GM18502 (cell line): ENCODE results near the gene CTNNA3.

Source experiments
- ATAC-seq: cut with Tn5 transposase; IDR thresholded peaks from one replicate; pipeline ENCODE4 v1.9.1; 2021; ENCODE audit warnings: mild to moderate bottlenecking; ENCODE audit not compliant: unreplicated experiment, poor library complexity

Gene CTNNA3

DNA sequence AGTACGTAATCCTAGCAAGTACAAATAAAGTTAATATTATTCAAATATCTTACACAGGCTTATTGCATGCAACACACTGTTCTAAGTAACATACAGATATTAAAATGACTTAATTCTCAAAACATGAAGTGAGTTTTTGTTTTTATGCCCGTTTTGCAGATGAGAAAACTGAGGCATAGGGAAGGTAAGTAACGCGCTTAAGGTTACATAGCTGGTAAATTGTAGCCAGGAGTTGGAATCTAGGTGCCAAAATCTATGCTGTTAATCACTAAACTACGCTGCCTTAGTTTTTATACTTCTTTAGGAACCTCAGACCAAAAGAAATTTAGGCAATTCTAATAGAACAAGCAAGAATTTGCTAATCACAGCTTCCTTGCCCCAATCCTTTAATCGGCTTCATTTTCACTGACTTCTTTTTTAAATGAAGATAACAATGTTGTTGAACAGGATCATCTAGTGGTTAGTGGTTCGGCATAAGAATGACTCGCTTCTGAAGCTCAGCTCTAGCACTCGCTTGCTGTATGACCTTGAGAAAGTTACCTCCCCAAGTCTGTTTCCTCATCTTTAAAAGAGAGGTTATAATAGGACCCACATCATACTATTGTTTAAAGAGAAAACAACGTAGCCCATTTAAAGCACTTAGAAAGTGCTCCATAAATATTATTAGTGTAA lies 771.2 kb downstream of the CTNNA3 start:
- ATAC-seq, result no peak

DNA sequence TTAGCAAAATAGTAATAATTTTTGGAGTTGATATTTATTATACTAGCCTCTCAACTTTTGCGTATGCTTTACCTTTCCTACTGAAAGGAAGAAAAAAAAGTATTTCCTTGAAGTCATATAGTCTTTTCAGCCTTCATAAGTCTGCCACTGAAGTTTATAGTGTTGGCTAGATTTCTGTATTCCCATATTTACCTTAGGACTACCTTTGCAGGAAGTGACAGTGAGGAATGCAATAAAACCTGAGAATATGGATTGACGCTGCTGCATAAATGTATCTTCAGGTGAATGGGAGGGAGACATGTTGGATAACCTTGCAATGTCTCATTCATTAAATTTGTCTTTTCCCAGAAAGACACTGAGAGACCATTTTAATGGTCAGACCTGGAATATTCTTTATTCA lies 776.7 kb downstream of the CTNNA3 start:
- ATAC-seq, result no peak

DNA sequence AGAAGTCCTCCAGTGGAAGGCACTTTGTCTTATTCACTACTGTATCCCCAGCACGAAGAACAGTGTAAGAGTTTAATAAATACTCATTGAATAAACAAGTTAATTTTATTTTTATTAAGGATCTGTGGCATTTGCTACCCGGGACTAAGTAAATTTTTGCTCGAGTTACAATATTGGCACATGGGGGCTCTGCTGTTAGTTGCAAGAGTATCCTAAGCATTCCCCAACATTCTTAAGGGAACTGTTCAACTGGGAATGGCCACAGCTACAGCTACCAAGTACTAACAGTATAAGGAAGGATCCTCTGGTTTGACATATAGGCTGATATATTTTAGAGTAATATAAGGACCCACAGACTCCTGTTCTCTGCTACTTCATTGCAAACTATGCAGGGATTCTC lies 778.9 kb downstream of the CTNNA3 start:
- ATAC-seq, result no peak

DNA sequence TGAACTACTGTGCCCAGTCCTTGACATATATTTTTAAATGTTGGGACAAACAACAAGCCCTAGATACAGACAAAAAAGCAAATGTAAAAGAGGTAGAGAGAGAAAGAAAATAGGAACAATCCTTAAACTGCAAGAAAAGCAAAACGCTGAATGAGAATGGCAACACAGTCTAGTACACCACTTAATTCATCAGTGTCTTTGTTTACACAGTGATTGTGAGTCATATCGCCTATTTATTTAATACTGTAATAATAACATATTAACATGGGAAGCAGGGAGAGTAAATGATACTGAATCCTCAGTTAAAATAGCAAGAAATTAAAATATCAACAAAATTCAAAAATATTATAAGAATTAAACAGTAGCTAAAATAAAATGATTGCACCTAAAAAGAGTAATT lies 780.0 kb downstream of the CTNNA3 start:
- ATAC-seq, result no peak

DNA sequence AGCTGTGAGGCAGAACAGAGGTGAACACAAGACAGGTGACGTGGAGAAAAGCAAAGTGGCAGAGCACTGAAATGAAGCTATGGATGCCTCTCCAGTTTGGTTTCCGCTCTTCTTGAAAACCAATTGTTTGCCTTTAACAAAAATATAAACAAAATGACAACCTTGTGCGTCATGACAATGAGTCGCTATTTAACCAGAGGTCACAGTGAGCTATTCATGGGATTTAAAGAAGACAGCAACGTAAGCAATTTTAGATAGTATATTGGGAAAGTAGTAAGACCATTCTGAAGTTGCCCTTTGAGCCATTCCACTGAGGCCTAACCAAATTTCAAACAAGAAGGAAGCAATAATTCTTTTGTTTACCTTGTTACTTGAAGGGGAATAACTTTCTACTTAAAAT lies 785.3 kb downstream of the CTNNA3 start:
- no peak for ATAC-seq

DNA sequence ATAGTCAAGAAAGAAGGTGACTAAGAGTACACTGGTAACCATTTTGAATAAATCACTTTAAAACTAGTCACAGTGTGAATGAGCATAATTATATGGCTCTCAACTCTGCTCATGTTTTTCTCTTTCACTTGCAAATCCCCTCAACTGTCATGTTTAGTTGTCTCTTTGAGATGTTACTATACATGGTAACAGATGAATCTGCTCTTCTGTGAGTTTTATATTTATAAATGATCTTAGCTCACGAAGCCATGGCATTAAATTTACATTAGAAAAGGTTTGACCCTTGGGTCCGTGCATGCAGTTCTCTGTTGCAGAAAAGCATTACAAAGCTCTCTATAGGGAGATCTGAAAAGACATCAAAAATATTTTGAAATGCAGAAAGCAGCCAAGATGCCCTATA lies 803.1 kb downstream of the CTNNA3 start:
- no peak for ATAC-seq

DNA sequence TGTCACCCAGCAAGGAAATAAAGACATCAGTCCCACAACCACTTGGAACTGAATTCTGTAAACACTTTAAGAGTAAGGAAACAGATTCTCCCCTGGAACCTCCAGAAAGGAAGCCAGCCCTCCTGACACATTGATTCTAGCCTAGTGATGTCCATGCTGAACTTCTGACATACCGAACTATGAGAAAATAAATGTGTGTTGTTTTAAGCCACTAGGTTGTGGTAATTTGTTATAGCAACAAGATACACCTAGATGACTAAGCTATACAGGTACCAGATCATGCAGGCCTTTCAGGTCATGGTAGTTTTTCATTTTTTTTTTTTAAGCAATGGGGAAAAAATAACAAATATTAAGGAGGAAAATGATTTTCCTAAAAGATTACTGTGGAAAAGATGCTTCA lies 807.8 kb downstream of the CTNNA3 start:
- no peak for ATAC-seq

DNA sequence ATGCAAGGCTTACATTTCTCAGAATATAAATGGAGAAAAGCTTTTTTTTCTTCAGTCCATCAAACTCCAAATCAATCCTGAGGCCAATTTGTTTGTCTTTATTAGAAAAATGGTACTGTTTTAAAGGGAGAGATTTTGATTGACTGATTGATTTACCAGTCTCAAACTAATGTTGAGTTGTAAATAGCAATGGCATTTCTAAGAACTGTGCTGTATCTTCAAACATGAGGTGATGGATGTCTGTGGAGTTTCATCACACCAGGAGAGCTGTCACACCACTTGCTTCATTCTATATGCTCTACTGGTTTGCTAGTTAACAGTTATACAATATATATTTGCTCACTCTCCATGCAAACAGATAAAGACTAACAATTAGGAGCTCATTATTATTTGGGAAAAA lies 809.1 kb downstream of the CTNNA3 start:
- ATAC-seq, result no peak

DNA sequence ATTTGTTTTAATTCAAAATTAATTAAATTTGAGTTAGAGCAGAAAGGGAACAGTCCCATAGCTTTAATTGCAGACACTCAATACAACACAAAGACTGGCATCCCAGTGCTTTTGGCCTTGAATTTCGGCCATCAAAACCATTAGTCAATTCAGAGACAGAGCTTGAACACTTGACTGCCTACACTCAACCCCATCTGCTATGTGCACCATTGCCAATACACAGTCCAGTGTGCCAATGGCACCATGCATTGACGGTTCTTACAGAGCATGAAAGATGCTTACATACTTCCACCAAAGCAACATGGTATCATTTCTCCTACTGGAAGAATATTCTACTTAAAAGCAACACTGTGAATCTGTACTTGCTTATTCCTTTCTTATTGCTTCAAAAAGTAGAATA lies 813.7 kb downstream of the CTNNA3 start:
- no peak for ATAC-seq

DNA sequence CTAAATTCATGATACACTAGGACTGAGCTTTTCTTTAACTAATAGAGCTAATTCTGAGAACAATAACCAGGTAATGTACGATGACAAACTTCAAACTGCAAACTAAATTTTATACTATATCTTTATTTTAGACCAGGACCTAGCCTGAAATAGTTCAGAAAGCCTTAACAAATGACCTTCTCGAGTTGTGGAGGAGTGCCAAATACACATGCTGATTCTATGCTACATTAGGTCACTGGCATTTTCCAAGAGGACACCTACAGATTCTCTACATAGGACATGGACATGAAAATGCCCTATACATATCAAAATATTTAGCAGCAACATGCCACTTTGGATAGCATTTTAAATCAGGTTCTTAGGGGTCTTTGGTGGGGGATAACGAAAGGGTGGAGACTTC lies 814.2 kb downstream of the CTNNA3 start:
- no peak for ATAC-seq

DNA sequence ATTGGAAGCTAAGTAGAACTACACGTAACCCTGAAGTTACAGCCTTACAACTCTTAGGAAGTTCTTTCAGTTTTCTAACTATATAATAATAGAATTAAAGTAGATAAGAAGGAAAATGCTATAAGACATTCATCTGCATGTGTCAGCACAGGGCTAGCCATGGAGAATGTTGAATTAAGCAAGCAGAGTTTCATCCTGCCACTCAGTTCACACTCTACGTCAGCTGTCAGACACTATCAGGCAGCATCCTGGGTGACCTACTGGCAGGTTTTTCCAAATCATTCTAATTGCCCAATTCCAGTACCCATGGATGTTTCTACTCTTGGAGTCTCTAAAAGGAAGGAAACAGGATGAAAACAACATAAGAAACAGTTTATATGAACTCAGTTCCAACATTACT lies 815.2 kb downstream of the CTNNA3 start:
- no peak for ATAC-seq

DNA sequence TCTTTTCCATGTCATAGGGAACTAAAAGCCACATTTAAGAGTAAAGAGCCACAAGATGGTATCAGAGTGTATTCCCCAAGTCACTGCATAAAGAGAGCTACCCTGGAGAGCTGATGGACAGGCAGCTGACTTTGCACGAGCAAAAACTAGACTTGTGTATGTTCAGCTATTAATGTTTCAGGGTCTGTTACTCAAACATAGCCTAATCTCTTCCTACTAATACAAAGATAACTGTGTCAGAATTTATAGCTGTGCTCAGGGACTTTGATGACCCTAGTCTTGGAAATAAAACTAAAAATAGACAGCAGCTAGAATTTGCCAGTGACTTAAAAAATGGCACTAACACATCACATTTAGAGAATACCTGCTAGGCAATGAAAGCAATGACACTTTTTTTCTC lies 815.7 kb downstream of the CTNNA3 start:
- ATAC-seq, result no peak

DNA sequence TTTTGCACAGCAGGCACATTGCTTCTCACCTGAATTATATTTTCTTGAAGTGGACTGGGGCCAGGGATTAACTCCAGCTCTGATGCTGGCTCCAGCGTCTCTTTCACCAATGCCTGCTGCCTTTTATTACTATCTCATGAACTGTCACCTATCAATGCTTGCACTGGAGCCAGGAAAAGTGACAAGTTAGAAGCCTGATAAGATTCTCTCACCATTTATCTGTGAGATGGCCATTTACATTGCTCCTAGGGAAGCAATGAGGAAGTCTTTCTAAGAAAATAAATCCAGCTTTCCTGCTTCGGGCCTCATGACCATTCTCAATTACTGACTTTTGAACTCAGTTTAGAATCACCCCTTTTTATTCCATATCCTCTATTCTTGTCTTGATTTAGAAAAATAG lies 818.6 kb downstream of the CTNNA3 start:
- no peak for ATAC-seq

DNA sequence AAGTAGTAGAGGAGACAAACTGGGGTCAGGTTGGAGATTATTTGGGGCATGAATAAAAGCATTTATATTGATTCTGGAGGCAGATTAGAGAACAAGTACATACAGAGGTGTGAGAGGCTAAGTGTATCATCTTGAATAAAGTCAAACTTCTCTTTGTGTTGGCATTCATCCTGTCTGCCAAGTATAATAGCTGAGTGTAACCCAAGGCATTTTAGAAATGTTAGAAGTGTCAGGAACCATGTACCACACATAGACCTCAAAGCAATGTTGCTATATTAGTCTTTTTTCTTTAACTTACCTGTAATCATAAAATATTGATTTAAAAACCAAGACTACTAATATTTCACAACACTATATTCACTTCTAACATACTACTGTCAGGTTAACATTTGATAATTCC lies 826.4 kb downstream of the CTNNA3 start:
- no peak for ATAC-seq

DNA sequence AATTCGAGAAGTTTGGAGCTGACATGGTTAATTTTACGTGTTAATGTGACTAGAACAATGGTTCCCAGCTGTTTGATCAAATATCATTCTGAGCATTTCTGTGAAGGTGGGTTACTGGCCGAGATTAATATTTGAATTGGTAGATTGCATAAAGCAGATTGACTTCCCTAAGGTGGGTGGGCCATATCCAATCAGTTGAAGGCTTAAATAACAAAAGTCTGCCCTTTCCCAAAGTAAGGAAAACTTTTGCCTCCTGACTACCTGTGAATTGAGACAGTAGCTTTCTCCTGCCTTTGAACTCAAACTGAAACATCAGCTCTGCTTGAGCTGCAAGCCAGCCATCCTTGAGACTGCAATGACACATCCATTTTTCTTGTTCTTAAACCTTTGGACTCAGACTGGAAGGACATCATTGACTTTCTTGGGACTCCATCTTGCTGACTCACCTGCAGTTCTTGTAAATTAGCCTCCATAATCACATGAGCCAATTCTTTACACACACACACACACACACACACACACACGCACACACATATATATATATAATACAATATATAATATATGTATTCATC lies 833.2 kb downstream of the CTNNA3 start:
- ATAC-seq, result no peak

DNA sequence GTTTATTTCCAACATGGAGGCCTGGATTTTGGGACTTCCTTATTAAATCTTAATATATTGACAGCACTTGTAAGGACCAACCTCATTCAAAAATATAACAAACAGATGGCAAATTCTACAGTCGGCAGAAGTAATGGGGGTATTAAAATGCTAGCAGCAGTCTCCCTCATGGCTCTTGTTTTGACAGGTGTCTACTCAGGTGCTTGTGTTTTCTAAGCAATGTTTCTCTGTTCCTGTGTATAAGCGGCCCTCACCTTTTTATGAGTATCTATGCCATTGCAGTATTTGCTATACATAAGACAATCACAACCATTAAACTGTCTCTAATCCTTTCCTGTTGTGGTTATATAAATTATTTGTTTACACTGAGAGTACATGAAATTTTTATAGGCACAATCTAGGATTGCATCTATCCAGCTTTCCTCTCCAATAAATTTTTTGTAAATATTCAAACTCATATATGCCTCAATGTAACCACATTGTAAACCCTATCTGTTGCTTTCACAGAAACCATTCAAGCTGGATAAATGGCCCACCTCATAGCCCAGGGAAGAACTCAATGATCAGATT lies 835.5 kb downstream of the CTNNA3 start:
- ATAC-seq, result no peak

DNA sequence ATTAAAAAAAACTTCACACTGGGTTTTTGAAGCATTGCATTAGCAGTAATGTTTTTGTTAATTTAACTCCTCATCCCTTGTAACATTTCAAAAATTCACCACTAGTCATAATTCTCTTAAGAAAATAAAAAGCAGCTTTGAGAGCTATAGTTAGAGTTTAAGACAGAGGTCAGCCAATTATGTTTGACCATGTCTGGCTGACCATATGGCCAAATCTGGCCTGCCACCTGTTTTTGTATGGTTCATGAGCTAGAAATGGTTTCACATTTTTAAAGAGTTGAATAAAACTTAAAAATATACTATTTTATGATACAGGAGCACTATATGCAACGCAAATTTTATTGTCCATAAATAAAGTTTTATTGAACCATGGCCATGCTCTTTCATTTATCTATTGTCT lies 843.2 kb downstream of the CTNNA3 start:
- no peak for ATAC-seq

DNA sequence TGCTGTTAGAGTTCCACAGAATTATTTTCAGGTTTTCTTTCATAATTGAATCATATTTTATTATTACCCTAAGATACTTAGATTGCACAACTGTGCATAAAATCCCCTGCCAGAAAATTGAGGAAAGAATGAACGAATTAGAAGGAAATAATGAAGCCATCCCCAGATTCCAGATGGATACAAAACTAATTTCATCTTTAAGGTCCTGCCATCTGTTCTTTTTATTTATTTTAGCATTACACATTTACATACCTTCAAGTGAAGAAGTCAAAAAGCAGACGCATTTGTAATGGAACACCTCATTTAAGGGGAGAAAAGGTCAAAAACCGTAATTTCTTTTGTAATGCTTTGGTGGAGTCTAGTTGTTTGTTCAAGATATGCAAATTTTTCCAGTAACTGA lies 847.1 kb downstream of the CTNNA3 start:
- ATAC-seq, result no peak

DNA sequence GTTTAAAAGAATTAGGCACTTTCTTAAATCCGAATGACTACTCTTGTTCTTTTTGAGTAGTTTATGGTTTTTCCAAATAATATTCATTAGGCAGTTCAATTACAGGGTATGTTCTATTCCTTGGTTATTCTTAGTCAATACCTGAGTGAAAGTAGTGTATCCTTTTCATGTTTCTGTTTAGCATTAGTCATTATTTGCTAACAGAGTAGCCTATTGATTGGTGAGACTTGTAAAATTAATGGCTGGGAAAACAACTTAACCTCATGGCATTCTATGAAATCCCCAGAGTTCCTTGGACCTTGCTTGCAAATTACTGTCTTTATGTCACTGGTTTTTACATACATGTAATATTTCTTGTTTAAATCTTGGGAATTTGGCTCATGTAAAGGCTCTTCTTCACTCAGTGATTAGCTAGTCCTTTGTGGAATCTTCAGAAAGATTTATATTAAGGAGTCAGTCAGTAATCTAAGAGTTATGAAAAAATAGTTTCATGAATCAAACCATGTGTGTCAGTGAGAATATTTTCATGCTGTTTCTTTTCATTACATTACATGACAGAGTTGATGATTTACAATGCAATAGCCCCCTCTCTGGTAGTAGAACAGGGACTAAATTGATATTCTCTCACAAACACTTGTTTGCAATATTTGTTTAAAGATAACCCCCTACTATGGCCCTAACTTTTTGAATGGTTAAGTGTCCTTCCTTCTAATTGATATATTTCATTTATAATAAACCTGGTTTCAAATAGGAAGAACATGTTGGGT lies 851.6 kb downstream of the CTNNA3 start:
- ATAC-seq, result no peak

DNA sequence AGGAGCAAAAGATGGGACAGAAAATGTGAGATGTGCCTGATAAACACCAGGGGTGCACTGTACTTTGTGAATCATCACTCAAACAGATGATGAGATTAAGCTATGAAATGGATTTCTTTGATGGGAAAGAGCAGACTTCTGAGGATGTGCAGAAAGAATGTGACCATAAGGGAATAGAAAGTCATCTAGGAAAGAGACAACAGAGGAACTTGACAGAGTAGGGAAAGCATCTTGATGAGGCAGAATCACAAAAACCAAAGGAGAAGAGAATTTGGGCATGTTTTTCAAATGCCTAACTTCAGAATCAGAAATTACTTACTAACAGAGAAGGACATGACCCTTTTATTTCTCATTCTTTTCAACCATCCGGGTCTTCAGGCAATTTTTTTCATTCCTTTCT lies 852.6 kb downstream of the CTNNA3 start:
- no peak for ATAC-seq

DNA sequence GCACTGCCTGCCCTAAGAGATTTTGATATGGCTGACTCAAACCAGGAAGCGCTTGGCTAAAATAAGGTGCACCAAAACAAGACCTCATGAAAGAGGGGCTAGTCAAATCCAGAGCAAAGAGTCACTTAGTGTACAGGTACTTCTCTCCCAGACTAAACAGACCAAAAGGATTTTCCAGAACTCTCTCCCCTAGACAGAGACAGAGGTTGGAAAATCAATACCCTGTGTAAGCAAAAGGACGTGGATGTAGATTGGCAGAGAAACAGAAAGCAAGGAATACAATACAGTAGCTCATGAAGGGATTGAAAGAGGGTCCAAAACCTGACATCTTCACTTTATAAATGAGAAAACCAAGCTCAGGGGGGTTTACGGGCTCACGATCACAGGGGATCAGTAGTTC lies 853.1 kb downstream of the CTNNA3 start:
- ATAC-seq, result no peak

DNA sequence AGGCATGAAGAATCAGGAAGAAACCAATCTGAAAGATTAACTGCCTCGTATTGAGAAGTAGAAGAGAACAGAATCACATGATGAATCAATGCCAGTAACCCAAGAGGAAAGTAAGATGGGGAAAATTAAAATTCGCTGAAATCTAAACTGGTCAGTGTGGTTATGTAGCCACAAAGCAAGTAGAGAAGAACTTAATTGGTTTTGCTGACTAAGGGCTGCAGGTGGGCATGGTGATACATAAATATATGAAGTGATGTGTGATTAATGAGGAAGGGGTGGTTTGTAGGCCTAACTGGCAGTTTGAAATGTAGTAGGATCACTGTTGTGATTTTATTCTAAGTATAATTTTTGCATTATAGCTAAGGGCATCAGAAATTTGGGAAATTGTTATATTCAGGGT lies 853.6 kb downstream of the CTNNA3 start:
- ATAC-seq, result no peak
